Stomach (tissue), 4 donors: ENCODE results near the gene FBXW7.

Experiments
- POLR2A ChIP-seq, 4 donors: fragments of 450-650 bp; IDR thresholded peaks; one replicate each; pipeline ENCODE4 v1.6.1; 2016; ENCODE audit warnings: antibody characterized with exemption in 4 of 4, control low read depth in 2 of 4, mild to moderate bottlenecking in 1 of 4, moderate library complexity in 1 of 4
- POLR2AphosphoS5 ChIP-seq, 3 donors: sonication (generic); formaldehyde crosslinking; IDR thresholded peaks; one replicate each; pipeline ENCODE4 v1.6.1; 2016; ENCODE audit warnings: antibody characterized with exemption in 3 of 3
- TF ChIP-seq, protein P1 (sequence below), 7 experiments: fragments of 450-650 bp in 4 of 7; fragments of 200-600 bp in 3 of 7; sonication (generic) in 3 of 7; IDR thresholded peaks; one replicate each; pipeline ENCODE4 v1.5.1; 2016 to 2019; ENCODE audit warnings: antibody characterized with exemption in 7 of 7, control low read depth in 2 of 7, mild to moderate bottlenecking in 1 of 7

DNA sequence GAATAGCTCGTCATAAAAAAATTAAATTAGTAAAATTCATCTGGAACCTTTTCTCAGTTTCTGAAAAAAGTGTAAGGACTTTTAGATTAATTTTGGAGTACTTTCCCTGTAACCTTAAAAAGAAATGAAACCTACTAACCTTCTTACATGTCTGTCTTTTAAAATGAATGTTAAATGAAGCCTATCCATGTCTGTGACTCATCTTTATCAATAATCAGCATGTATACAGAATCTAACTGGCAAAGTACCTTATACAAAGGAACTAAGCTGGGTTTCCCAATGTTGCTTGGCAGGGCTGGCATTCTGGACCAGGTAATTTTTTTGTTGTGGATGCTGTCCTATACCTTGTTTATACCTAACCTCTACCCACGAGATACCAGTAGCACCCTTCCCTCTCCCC, 13.6 kb downstream of the FBXW7 start:
- TF ChIP-seq, protein P1, sequence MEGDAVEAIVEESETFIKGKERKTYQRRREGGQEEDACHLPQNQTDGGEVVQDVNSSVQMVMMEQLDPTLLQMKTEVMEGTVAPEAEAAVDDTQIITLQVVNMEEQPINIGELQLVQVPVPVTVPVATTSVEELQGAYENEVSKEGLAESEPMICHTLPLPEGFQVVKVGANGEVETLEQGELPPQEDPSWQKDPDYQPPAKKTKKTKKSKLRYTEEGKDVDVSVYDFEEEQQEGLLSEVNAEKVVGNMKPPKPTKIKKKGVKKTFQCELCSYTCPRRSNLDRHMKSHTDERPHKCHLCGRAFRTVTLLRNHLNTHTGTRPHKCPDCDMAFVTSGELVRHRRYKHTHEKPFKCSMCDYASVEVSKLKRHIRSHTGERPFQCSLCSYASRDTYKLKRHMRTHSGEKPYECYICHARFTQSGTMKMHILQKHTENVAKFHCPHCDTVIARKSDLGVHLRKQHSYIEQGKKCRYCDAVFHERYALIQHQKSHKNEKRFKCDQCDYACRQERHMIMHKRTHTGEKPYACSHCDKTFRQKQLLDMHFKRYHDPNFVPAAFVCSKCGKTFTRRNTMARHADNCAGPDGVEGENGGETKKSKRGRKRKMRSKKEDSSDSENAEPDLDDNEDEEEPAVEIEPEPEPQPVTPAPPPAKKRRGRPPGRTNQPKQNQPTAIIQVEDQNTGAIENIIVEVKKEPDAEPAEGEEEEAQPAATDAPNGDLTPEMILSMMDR (IDR thresholded peaks at IDR 0.05): no peak
- no peak for TF ChIP-seq POLR2A (IDR thresholded peaks at IDR 0.05)
- TF ChIP-seq POLR2AphosphoS5 (IDR thresholded peaks at IDR 0.05): no peak
